WERI-Rb-1 (cell line): ENCODE data around the gene GPR31.
"Not testable (repeated sequence)": the region's sequence is repeated elsewhere in the genome, so short reads cannot be mapped to it uniquely, and the experiment has no call there.

Experiments used
- DNase-seq: peaks from one replicate; pipeline ENCODE4 v3.0.0-alpha.2; 2020
- H3K27ac ChIP-seq: fragments of 250-450 bp; sonication (Bioruptor Pico); 2 replicates; pipeline ENCODE4 v1.5.1; 2020; ENCODE audit warnings: mild to moderate bottlenecking, moderate library complexity
- H3K27me3 ChIP-seq: fragments of 250-450 bp; sonication (Bioruptor Pico); 2 replicates; pipeline ENCODE4 v1.5.1; 2021; ENCODE audit warnings: mild to moderate bottlenecking, low read depth, moderate library complexity; ENCODE audit not compliant: insufficient read depth, severe bottlenecking
- H3K36me3 ChIP-seq: fragments of 250-450 bp; sonication (Bioruptor Pico); 2 replicates; pipeline ENCODE4 v1.5.1; 2020; ENCODE audit warnings: mild to moderate bottlenecking, moderate library complexity
- H3K4me3 ChIP-seq: 2 replicates; pipeline ENCODE4 v1.5.1; 2011; ENCODE audit warnings: low read depth, mild to moderate bottlenecking, control low read depth, low read length
- H3K9me3 ChIP-seq: fragments of 250-450 bp; sonication (Bioruptor Pico); 2 replicates; pipeline ENCODE4 v1.5.1; 2021; ENCODE audit warnings: mild to moderate bottlenecking, moderate library complexity; ENCODE audit not compliant: severe bottlenecking
- CTCF ChIP-seq: IDR thresholded peaks from 2 replicates; pipeline ENCODE4 v1.5.1; 2011; ENCODE audit warnings: low read depth, mild to moderate bottlenecking, control low read depth, inconsistent platforms, low read length

Gene GPR31

DNA sequence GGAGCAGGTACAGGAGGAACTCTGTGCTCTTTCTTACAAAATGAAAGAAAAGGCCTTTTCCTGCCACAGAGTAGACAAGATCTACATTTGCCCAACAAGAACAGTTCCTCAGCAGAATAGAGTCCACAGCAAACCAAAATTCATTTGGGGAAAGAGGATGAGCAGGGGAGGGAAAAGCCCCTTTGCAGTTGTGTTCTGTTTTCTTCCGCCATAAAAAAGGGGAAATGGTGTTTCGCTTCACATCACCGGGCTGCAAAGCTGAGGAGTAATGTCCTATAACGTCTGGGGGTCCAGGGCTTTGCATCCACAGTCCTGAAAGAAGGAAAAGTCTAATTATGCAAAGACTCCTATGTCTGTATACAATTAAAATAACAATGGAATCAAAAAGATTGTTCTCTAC lies at the start of gene GPR31:
Gene GPR31 (minus strand): TSS at position 118 of the 400 bp plus-strand sequence. CDS start 149 bp downstream, outside the sequence.
- DNase-seq: no peak
- no peak for TF ChIP-seq CTCF
- Histone ChIP-seq H3K36me3 (no peaks in the 10 kb centered on the region), H3K27ac (no peak within 1 kb of the TSS), H3K9me3 (no peaks in the 10 kb centered on the region), H3K27me3 (no peaks in the 10 kb centered on the region), H3K4me3 (no peak within 1 kb of the TSS)

- no peak overlapping the region for H3K4me3 ChIP-seq
- DNase-seq: no peak
- H3K36me3 ChIP-seq: no peaks in the 10 kb centered on the region
- TF ChIP-seq CTCF: no peak
- H3K9me3 ChIP-seq: no peaks in the 10 kb centered on the region
- H3K27me3 ChIP-seq: no peaks in the 10 kb centered on the region
- no peak overlapping the region for H3K27ac ChIP-seq
Measured at GRCh38 chr6:167207527-167207926, 49.7 kb upstream of the GPR31 start.

DNA sequence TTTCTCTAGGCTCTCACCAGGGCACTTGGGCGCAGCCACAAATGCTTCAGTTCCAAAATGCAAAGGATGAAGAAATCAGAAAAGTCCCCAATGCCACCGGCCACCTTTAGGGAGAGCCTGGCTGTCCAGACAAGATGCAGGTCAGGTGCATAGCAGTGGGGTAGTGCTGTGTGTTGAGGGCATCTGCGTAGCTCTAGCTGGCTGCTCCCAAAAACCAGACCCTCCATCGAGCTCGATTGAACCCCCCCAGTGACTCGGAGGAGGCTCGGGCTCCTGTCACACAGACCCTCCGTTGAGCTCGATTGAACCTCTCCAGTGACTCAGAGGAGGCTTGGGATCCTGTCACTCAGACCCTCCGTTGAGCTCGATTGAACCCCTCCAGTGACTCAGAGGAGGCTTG lies 47.5 kb upstream of the GPR31 start:
- not testable (repeated sequence) for DNase-seq, H3K27ac ChIP-seq, H3K36me3 ChIP-seq, H3K9me3 ChIP-seq, H3K4me3 ChIP-seq, H3K27me3 ChIP-seq

- not testable (repeated sequence) for H3K4me3 ChIP-seq, H3K27me3 ChIP-seq, DNase-seq, H3K27ac ChIP-seq, H3K36me3 ChIP-seq, H3K9me3 ChIP-seq
Measured at GRCh38 chr6:167204059-167204348, 46.2 kb upstream of the GPR31 start.

- H3K36me3 ChIP-seq, H3K9me3 ChIP-seq: not testable (repeated sequence)
Measured at GRCh38 chr6:167203261-167204058, 45.7 kb upstream of the GPR31 start.

DNA sequence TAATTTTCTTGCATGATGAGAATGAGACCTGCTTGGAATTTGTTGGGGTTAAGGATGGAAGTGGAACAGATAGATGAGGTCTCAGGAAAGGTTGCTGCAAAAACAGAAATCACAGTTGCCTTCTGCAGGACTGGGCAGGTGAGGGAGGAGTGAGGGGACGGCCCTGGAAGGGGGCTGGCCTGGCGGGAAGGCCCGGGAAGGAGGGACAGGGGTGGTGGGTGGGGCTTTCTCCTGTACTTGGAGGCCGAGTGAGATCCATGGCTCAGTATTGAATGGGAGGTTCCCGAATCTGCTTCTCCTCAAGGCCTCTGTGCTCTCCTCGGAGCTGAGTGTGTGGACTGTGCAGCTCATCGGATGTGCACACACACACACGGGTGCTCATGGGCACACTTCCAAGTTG lies 44.8 kb upstream of the GPR31 start:
- H3K36me3 ChIP-seq, H3K27ac ChIP-seq, H3K27me3 ChIP-seq, H3K4me3 ChIP-seq, DNase-seq, H3K9me3 ChIP-seq: not testable (repeated sequence)

More at GRCh38 chr6:167203261-167204058, 45.7 kb upstream of the GPR31 start:
- not testable (repeated sequence) for H3K27me3 ChIP-seq, H3K27ac ChIP-seq, DNase-seq, H3K4me3 ChIP-seq

DNA sequence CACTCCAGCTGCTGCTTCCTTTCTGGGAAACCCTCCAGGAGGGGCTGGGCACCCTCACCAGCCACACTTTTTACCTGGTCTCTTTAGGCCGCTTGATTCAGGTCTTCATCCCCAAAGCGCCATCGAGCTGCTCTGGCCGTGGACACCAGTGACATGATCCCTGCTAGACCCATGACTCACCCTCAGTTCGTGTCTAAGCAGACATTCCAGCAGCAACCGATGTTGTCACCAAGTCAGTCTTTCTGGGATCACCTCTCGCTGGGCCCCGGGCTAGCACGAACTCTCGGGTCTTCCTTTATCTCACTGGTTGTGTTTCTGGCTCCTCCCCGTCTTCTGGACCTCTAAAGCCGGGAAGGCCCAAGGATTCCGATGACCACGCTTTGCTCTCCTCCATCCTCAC lies 43.0 kb upstream of the GPR31 start:
- Histone ChIP-seq H3K4me3 (no peak overlapping the region), H3K27ac (no peak overlapping the region), H3K27me3 (no peaks in the 10 kb centered on the region), H3K36me3 (no peaks in the 10 kb centered on the region), H3K9me3 (no peaks in the 10 kb centered on the region)
- no peak for TF ChIP-seq CTCF
- DNase-seq: no peak

- DNase-seq, H3K9me3 ChIP-seq: not testable (repeated sequence)
Measured at GRCh38 chr6:167195941-167196610, 38.3 kb upstream of the GPR31 start.

GRCh38 chr6:167193515-167194125 lies 35.8 kb upstream of the GPR31 start:
- H3K27ac ChIP-seq, H3K36me3 ChIP-seq, DNase-seq, H3K27me3 ChIP-seq, H3K4me3 ChIP-seq, H3K9me3 ChIP-seq: not testable (repeated sequence)

More at GRCh38 chr6:167195941-167196610, 38.3 kb upstream of the GPR31 start:
- H3K4me3 ChIP-seq, H3K27me3 ChIP-seq, H3K27ac ChIP-seq, H3K36me3 ChIP-seq: not testable (repeated sequence)

- not testable (repeated sequence) for H3K36me3 ChIP-seq, H3K27ac ChIP-seq, H3K9me3 ChIP-seq, H3K27me3 ChIP-seq, DNase-seq, H3K4me3 ChIP-seq
Measured at GRCh38 chr6:167191043-167191583, 33.3 kb upstream of the GPR31 start.

DNA sequence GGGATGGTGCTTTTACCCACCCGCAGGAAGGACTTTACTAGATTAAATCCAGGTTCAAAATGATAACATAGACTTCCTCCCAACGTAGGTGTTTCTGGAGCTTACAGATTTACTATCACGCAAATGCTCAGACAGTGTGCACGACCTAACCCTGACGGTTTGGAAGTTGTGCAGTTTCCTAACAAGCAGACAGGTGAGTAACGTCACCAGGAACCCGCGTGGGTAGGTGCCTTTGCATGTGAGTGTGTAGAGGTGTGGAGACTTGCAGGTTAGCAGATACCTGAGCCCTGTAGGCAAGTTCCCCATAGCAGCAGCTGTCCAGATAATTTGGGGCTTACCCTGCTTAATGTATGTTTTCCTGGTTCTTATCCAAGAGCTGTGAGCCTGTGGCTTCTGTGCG lies 29.5 kb upstream of the GPR31 start:
- not testable (repeated sequence) for H3K9me3 ChIP-seq, H3K4me3 ChIP-seq, DNase-seq, H3K27me3 ChIP-seq, H3K27ac ChIP-seq, H3K36me3 ChIP-seq
